Mesodermal cell (in vitro differentiated cells): ENCODE measurements around the gene HACD3.
"Not testable (repeated sequence)": the region's sequence is repeated elsewhere in the genome, so short reads cannot be mapped to it uniquely, and the experiment has no call there.

Experiments used
- H3K27ac ChIP-seq: 2 replicates; pipeline ENCODE4 v1.7.0; 2013; ENCODE audit warnings: mild to moderate bottlenecking, low read depth, low read length, moderate library complexity; ENCODE audit not compliant: severe bottlenecking
- H3K36me3 ChIP-seq: 2 replicates; pipeline ENCODE4 v1.7.1; 2013; ENCODE audit warnings: mild to moderate bottlenecking, low read length, moderate library complexity; ENCODE audit not compliant: control insufficient read depth, insufficient read depth
- H3K4me1 ChIP-seq: one replicate; pipeline ENCODE4 v1.7.1; 2013; ENCODE audit warnings: mild to moderate bottlenecking, low read length; ENCODE audit not compliant: insufficient read depth, control insufficient read depth, poor library complexity, severe bottlenecking
- H3K4me3 ChIP-seq: 2 replicates; pipeline ENCODE4 v1.7.0; 2013; ENCODE audit warnings: low read length, control low read depth, mild to moderate bottlenecking; ENCODE audit not compliant: insufficient read depth, poor library complexity, severe bottlenecking; ENCODE audit errors: extremely low read depth
- H3K9me3 ChIP-seq: 2 replicates; pipeline ENCODE4 v1.7.1; 2013; ENCODE audit warnings: mild to moderate bottlenecking, low read length, moderate library complexity; ENCODE audit not compliant: control insufficient read depth
- WGBS, 2 experiments: methylation state at CpG; one replicate each; pipeline ENCODE4 v1.1.5; 2013; ENCODE audit warnings: missing lambda C conversion rate in 2 of 2; ENCODE audit not compliant: insufficient coverage in 2 of 2; 5-methylcytosine and 5-hydroxymethylcytosine counted together

HACD3 gene

GRCh38 chr15:65550681-65551098 lies 20.4 kb downstream of the HACD3 start:
- H3K9me3 ChIP-seq: no peaks in the 10 kb centered on the region
- H3K4me3 ChIP-seq: no peak overlapping the region
- H3K4me1 ChIP-seq: peaks cover 5% of the 10 kb centered on the region
- peaks cover 34% of the 10 kb centered on the region for H3K36me3 ChIP-seq
- 67 to 68% methylated on average over 1 to 2 of the region's 3 CpGs for WGBS, 2 experiments
- H3K27ac ChIP-seq: no peak overlapping the region

- Histone ChIP-seq H3K4me3 (no peak overlapping the region), H3K36me3 (peaks cover 39% of the 10 kb centered on the region), H3K9me3 (no peaks in the 10 kb centered on the region), H3K4me1 (peaks cover 5% of the 10 kb centered on the region), H3K27ac (no peak overlapping the region)
- 83 to 89% methylated on average over 1 to 2 of the region's 2 CpGs for WGBS, 2 experiments
Observed at GRCh38 chr15:65551183-65551582, 20.9 kb downstream of the HACD3 start.

DNA sequence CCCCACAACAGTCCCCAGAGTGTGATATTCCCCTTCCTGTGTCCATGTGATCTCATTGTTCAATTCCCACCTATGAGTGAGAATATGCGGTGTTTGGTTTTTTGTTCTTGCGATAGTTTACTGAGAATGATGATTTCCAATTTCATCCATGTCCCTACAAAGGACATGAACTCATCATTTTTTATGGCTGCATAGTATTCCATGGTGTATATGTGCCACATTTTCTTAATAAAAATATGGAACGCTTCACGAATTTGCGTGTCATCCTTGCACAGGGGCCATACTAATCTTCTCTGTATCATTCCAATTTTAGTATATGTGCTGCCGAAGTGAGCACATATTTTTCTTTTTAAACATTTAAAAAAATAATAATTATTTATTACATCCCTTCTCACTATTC lies 22.6 kb downstream of the HACD3 start:
- no CpG with 5 or more reads among the region's 6 CpGs for WGBS, 2 experiments
- not testable (repeated sequence) for H3K4me3 ChIP-seq, H3K4me1 ChIP-seq, H3K27ac ChIP-seq, H3K9me3 ChIP-seq
- H3K36me3 ChIP-seq: peaks cover 55% of the 10 kb centered on the region

DNA sequence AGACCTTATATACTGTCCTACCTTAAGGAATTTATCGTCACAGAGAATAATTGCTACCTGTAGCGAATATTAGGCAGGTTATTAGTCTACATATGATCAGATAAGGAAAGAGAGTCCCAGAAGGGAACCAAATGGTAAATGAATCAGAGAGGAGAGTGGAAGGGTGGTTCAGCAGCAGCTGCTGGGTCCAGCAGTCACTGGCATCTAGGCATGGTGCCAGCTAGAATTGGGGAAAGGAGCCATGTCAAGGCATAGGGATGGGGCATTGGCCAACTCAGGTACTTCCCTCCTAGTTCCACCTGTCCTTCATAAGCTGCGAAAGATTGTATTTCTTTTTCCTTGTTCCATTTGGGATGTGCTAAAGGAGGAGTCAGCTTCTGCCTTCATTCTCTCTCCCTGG lies 23.4 kb downstream of the HACD3 start:
- 100% methylated on average over 2 of the region's 3 CpGs for WGBS, 2 experiments
- Histone ChIP-seq H3K9me3 (no peaks in the 10 kb centered on the region), H3K4me3 (no peak overlapping the region), H3K36me3 (peaks cover 64% of the 10 kb centered on the region), H3K27ac (no peak overlapping the region), H3K4me1 (peaks cover 5% of the 10 kb centered on the region)

GRCh38 chr15:65556622-65557021 lies 26.4 kb downstream of the HACD3 start:
- Histone ChIP-seq H3K27ac (no peak overlapping the region), H3K4me3 (no peak overlapping the region), H3K4me1 (no peaks in the 10 kb centered on the region), H3K36me3 (peaks cover 90% of the 10 kb centered on the region), H3K9me3 (no peaks in the 10 kb centered on the region)
- 93 to 95% methylated on average over 4 of the region's 7 CpGs for WGBS, 2 experiments

DNA sequence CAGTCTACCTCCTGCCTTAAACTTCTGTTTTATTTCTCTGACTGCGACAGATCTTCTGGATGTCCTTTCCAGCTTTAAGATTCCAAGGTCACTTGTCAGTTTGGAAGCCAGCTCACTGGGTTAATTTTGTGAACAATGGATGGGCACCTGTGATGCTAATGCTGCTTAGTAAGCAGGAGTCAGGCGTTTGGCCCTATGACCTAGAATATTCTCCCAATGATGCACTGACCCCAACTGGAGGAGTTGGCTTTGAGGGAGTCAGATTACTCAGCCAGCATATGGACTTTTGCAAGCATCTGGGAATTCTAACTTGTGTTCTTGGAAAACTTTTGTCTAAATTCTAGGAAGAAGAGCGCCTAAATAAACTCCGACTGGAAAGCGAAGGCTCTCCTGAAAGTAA lies 28.1 kb downstream of the HACD3 start:
- H3K9me3 ChIP-seq: no peaks in the 10 kb centered on the region
- peaks cover 98% of the 10 kb centered on the region for H3K36me3 ChIP-seq
- 96 to 100% methylated on average over 4 to 5 of the region's 5 CpGs for WGBS, 2 experiments
- H3K27ac ChIP-seq: no peak overlapping the region
- no peak overlapping the region for H3K4me3 ChIP-seq
- H3K4me1 ChIP-seq: no peaks in the 10 kb centered on the region

- 100% methylated on average over 1 to 2 of the region's 6 CpGs for WGBS, 2 experiments
Observed at GRCh38 chr15:65558997-65559760, 28.9 kb downstream of the HACD3 start.

GRCh38 chr15:65559941-65560340 lies 29.7 kb downstream of the HACD3 start:
- H3K36me3 ChIP-seq: peaks cover 98% of the 10 kb centered on the region
- no peak overlapping the region for H3K4me3 ChIP-seq
- no peak overlapping the region for H3K27ac ChIP-seq
- no peaks in the 10 kb centered on the region for H3K4me1 ChIP-seq
- H3K9me3 ChIP-seq: no peaks in the 10 kb centered on the region

More at GRCh38 chr15:65558997-65559760, 28.9 kb downstream of the HACD3 start:
- Histone ChIP-seq H3K36me3 (peaks cover 98% of the 10 kb centered on the region), H3K27ac (no peak overlapping the region), H3K9me3 (no peaks in the 10 kb centered on the region), H3K4me1 (no peaks in the 10 kb centered on the region), H3K4me3 (no peak overlapping the region)

DNA sequence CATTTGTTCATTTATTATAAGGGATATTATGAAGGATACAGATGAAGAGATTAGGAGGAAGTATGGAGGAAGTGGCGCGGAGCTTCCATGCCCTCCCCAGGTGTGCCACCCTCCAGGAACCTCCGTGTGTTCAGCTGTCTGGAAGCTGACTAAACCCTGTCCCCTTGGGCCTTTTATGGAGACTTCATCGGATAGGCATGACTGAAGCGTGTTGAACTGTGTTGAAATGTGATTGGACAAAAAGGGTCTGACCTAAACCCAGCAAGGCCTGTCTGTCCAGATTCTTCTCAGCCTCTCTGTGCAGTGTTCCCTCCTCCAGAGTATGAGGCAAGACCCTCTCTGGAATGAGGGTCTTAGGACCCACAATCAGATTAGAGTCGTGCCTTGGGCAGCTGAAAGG lies 31.7 kb downstream of the HACD3 start:
- H3K36me3 ChIP-seq: peaks cover 96% of the 10 kb centered on the region
- no peak overlapping the region for H3K27ac ChIP-seq
- no peaks in the 10 kb centered on the region for H3K9me3 ChIP-seq
- WGBS, 2 experiments: 100% methylated on average over 3 to 4 of the region's 6 CpGs
- H3K4me3 ChIP-seq: no peak overlapping the region
- H3K4me1 ChIP-seq: no peaks in the 10 kb centered on the region

DNA sequence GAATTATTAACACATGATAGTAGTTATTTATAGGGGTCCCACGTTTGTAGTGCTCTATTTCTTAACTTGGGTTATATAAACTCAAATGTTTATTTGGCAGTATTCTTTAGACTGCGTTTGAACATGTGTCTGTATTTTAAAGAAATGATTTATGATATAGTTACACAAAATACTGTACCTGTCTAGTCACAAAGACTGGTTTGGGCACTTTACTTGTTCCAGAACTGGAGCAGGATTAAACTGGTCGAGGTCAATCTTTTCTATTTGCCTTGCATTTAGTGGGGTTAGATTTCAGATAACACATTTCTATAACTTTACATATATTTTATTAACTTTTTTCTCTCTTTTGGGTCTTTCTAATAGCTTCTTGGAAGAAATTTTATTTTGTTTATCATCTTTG lies 39.5 kb downstream of the HACD3 start:
- no peak overlapping the region for H3K4me3 ChIP-seq
- H3K4me1 ChIP-seq: no peaks in the 10 kb centered on the region
- peaks cover 94% of the 10 kb centered on the region for H3K36me3 ChIP-seq
- no CpG with 5 or more reads among the region's 3 CpGs for WGBS, 2 experiments
- no peak overlapping the region for H3K27ac ChIP-seq
- no peaks in the 10 kb centered on the region for H3K9me3 ChIP-seq

GRCh38 chr15:65571971-65572370 lies 41.7 kb downstream of the HACD3 start:
- Histone ChIP-seq H3K36me3 (peaks cover 79% of the 10 kb centered on the region), H3K27ac (no peak overlapping the region), H3K4me1 (no peaks in the 10 kb centered on the region), H3K9me3 (no peaks in the 10 kb centered on the region), H3K4me3 (no peak overlapping the region)
- WGBS, 2 experiments: no CpG with 5 or more reads among the region's 2 CpGs
